ENCODE results near the gene B4GALNT4. TPM values are rescaled to one million over a fixed set of nuclear protein-coding genes. Genes with fewer than 3 reads are reported as not detected.
A peak's percentile ranks its signal among the peaks of the same experiment; 100 is the strongest.

The B4GALNT4 gene
- total and polyA plus RNA-seq, 2 of the 4 experiments (the other 2 are of a cell fraction): 5.2 to 38.6 TPM

DNA sequence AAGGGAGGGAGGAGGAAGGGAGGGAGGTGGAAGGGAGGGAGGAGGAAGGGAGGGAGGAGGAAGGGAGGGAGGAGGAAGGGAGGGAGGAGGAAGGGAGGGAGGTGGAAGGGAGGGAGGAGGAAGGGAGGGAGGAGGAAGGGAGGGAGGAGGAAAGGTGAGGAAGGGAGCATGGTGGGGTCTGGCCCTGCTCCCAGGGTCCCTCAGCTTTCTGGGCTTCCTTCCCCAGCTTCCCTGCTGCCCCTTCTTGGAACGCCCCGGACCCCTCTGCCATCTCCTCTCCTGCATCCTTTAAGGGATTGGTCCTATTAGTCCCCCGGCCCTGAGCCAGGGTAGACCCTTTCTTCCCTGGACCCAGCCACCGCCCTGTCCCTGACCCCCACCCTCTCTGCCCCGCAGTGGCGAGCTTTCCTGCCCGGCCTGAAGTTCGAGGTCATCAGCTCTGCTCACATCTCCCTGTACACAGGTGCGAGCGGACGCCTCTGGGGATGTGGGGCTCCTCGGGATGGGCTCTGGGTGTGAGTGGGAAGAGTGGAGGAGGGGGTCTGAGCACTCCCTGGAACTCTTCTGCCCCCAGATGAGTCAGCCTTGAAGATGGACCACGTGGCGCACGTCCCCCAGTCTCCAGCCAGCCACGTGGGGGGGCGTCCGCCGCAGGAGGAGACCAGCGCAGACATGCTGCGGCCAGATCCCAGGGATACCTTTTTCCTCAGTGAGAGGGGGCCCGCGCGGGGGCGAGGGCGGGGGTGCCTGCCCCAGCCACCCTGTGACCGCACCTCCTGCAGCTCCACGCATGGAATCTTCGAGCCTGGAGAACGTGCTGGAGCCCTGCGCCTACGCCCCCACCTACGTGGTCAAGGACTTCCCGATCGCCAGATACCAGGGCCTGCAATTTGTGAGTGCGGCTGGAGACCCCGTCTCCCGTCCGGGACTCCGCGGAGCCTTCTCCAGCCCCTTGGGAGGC, 6.0 kb downstream of the B4GALNT4 start:
- Histone ChIP-seq H3K27me3 (ENCODE audit: control insufficient read depth, insufficient read depth, low read length) (no peaks in the 10 kb centered on the region), H3K4ac (ENCODE audit: low read depth, low read length) (no peak overlapping the region), H3K9me3 (ENCODE audit: control insufficient read depth, insufficient read depth, low read length) (no peaks in the 10 kb centered on the region), H2BK5ac (ENCODE audit: low read depth, low read length, poor library complexity, severe bottlenecking) (no peak overlapping the region), H3K27ac (ENCODE audit: insufficient read depth, low read length) (no peak overlapping the region), H3K36me3 (ENCODE audit: control insufficient read depth, insufficient read depth, low read length) (peaks cover 51% of the 10 kb centered on the region), H3K56ac (ENCODE audit: extremely low read depth, insufficient read depth, low read length) (no peak overlapping the region), H3K9ac (ENCODE audit: low read depth, low read length) (no peak overlapping the region), H3K4me3 (ENCODE audit: insufficient read depth, low read depth, low read length) (no peak overlapping the region), H4K20me1 (ENCODE audit: insufficient read depth, low read length) (peaks cover 13% of the 10 kb centered on the region; the same call in 1 of the 2 replicates), H2BK20ac (ENCODE audit: low read depth, low read length) (no peak overlapping the region), H3K4me1 (ENCODE audit: control insufficient read depth, insufficient read depth, low read length) (peaks cover 2% of the 10 kb centered on the region; the same call in 1 of the 2 replicates), H4K5ac (ENCODE audit: low read depth, low read length) (no peak overlapping the region), H2AK5ac (ENCODE audit: low read depth, low read length) (no peak overlapping the region), H3K23ac (ENCODE audit: low read depth, low read length) (no peak overlapping the region), H2AFZ (replicated peaks; ENCODE audit: low read length, poor library complexity) (no peak overlapping the region), H2AK9ac (replicated peaks; ENCODE audit: low read depth, low read length, poor library complexity) (peak overlapping the region; percentile 42), H3K4me2 (ENCODE audit: low read depth, low read length) (no peak overlapping the region), H3K14ac (replicated peaks; ENCODE audit: low read depth, low read length) (no peak overlapping the region), H4K8ac (ENCODE audit: low read depth in 2 of 2, low read length in 2 of 2) (no peak overlapping the region), H3K79me1 (ENCODE audit: low read depth in 1 of 2, low read length in 2 of 2) (0 out of 4 replicates have a peak, but pooled peaks cover 0 to 1% of the 10 kb centered on the region in 2 experiments), H4K91ac (ENCODE audit: insufficient read depth, low read depth, low read length) (no peak overlapping the region), H3K9me1 (ENCODE audit: insufficient read depth, low read length) (no peaks in the 10 kb centered on the region), H2BK15ac (ENCODE audit: low read depth, low read length) (no peak overlapping the region), H2BK120ac (ENCODE audit: low read depth, low read length) (no peak overlapping the region), H3K18ac (ENCODE audit: low read depth, low read length) (no peak overlapping the region)
- dilution Hi-C loops (cut with HindIII; ENCODE audit: low sequenced_read_pairs, unreplicated experiment) (no loop called here), in situ Hi-C loops (cut with MboI; ENCODE audit: low sequenced_read_pairs) (no loop called here), intact Hi-C loops (cut with micrococcal nuclease) (no loop called here)
- ChIA-PET POLR2A (ENCODE audit: unreplicated experiment) (no interaction called here), CTCF (no interaction called here)
- ATAC-seq (ENCODE audit: low read depth): no peak
- DNase-seq: no peak
- BruUV-seq (replicated peaks): no TSS peak
- 97% methylated on average over 26 of the region's 41 CpGs; no CpG with 5 or more reads in 1 of the 2 experiments for WGBS, 2 experiments (ENCODE audit: extremely low coverage in 2 of 2, insufficient read length in 1 of 2)
- TF ChIP-seq FOS (IDR thresholded peaks at IDR 0.05; ENCODE audit: low read depth, low read length): no peak
- no peak for TF ChIP-seq BHLHE40 (IDR thresholded peaks at IDR 0.05; ENCODE audit: low read depth, low read length)
- no peak for TF ChIP-seq RAD21 (IDR thresholded peaks at IDR 0.05; ENCODE audit: low read length)
- no peak for TF ChIP-seq RFX5 (IDR thresholded peaks at IDR 0.05; ENCODE audit: low read depth, low read length)
- no peak for TF ChIP-seq NFE2L2 (IDR thresholded peaks at IDR 0.05; ENCODE audit: low read depth, low read length)
- no peak for TF ChIP-seq MAFK (IDR thresholded peaks at IDR 0.05; ENCODE audit: low read depth, low read length)
- no peak for TF ChIP-seq MAZ (IDR thresholded peaks at IDR 0.05; ENCODE audit: borderline replicate concordance, low read depth, low read length)
- TF ChIP-seq, protein P1, sequence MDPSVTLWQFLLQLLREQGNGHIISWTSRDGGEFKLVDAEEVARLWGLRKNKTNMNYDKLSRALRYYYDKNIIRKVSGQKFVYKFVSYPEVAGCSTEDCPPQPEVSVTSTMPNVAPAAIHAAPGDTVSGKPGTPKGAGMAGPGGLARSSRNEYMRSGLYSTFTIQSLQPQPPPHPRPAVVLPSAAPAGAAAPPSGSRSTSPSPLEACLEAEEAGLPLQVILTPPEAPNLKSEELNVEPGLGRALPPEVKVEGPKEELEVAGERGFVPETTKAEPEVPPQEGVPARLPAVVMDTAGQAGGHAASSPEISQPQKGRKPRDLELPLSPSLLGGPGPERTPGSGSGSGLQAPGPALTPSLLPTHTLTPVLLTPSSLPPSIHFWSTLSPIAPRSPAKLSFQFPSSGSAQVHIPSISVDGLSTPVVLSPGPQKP (IDR thresholded peaks at IDR 0.05; ENCODE audit: borderline replicate concordance, low read depth, low read length): no peak
- no peak for TF ChIP-seq MXI1 (IDR thresholded peaks at IDR 0.05; ENCODE audit: borderline replicate concordance, low read depth, low read length)
- no peak for TF ChIP-seq POLR2A (IDR thresholded peaks at IDR 0.05; ENCODE audit: low read depth, low read length)
- TF ChIP-seq RCOR1 (IDR thresholded peaks at IDR 0.05; ENCODE audit: insufficient replicate concordance, low read length): no peak
- TF ChIP-seq, protein P2, sequence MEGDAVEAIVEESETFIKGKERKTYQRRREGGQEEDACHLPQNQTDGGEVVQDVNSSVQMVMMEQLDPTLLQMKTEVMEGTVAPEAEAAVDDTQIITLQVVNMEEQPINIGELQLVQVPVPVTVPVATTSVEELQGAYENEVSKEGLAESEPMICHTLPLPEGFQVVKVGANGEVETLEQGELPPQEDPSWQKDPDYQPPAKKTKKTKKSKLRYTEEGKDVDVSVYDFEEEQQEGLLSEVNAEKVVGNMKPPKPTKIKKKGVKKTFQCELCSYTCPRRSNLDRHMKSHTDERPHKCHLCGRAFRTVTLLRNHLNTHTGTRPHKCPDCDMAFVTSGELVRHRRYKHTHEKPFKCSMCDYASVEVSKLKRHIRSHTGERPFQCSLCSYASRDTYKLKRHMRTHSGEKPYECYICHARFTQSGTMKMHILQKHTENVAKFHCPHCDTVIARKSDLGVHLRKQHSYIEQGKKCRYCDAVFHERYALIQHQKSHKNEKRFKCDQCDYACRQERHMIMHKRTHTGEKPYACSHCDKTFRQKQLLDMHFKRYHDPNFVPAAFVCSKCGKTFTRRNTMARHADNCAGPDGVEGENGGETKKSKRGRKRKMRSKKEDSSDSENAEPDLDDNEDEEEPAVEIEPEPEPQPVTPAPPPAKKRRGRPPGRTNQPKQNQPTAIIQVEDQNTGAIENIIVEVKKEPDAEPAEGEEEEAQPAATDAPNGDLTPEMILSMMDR (conservative IDR thresholded peaks at IDR 0.05; ENCODE audit: low read depth, low read length): no peak
- TF ChIP-seq CHD1 (IDR thresholded peaks at IDR 0.05; ENCODE audit: low read depth, low read length): no peak
- TF ChIP-seq USF2 (IDR thresholded peaks at IDR 0.05; ENCODE audit: low read depth, low read length): no peak
